GM21528 (cell line): ENCODE data around the gene DIAPH1.

Source experiments
- ATAC-seq: cut with Tn5 transposase; IDR thresholded peaks from one replicate; pipeline ENCODE4 v1.9.1; 2021; ENCODE audit warnings: mild to moderate bottlenecking, moderate library complexity; ENCODE audit not compliant: unreplicated experiment, low FRiP score

The DIAPH1 gene

DNA sequence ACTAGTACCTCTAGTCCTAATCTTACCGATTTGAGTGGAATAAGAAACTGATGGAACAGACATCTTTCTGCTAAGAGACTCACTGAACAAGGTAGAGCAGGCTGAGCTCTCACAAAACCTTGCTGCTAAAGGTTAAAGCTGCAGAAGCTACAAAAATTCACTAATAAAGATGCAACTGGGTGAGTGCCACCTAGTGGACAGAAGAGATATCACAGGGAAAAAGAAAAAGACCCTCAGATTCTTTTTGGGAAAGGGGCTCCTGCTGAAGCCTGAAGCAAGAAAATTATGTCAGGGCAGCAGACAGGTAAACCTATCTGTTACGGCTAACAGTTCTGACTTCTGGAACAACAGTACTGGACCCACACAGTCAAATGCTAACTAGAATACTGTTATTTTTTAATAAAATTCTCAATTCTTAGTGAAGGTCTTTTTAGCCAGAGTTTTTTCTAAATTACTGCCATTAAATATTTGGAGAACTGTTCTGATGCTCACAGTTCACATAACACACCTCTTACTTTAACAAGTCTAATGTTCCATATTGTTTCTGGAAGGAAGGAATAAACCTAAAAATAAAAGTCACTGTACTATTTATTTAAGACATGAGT lies 51.2 kb downstream of the DIAPH1 start:
- no peak for ATAC-seq

DNA sequence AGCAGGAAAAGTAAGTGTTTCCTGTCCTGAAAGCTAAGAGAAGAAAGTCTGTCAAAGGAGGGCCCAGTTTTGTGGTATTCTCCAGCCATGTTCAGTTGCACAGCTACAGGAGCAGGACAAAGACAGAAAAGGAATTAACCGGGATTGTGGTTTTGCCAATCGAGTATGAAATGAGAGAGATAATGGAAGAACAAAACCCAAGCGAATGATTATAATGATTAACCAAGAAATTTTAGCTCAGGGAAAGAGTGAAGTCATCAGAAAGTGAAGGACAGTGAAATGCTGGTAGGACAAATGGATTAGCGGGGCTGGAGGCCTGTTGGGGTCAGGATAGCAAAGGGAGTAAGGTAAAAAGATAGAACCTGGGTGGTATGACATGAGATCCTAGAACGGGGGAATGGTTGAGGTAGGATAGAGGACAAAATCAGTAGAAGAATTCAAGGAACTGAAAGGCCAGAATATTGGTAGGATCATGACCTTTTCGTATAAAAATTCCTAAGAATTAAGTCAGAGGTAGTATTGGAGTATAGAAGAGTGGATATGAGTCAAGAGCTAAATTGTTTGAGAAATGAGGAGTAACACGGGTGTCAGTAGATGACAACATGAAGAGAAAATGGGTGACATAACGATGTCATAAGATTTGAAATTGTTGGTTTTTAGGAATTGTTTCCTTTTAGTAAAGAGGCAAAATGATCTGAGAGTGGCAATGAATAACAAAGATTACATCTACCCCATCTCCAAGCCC lies 52.8 kb downstream of the DIAPH1 start:
- no peak for ATAC-seq

GRCh38 chr5:141564216-141564692 lies 54.5 kb downstream of the DIAPH1 start:
- peak; percentile 94 for ATAC-seq

DNA sequence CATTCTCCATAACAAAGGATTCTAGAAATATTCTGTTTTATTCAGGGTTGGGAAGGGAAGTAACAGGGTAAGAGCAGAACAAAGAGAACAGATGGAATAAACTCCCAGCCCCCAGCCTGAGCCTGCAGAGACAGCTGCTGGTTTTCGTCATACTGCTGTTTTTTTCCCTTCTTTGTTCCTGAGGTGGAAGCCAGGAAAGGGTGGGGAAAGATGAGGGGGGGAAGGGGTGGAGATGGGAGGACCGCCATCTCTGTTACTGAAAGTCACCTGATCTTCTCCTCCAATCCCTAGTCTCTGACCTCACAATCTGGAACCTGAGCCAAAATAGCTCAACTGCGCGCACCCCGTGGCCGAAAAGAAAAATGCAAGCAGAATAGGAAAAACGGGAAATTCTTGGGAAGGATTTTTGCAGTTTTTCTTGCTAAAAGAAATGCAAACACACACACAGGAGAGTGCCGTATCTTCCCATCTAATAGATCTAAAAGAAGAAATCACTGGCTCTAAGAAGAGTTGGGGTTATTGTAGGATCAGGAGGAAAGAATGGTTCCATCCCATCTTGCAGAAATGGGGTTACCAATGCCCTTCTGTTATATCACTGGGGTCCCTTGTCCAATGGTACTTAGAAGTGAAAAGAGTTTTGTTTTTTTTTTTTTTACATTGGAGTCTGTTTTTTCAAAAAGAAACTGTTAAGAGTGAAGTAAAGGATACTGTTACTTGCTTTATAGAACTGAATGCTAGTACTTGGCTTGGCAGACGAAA lies 57.9 kb downstream of the DIAPH1 start:
- ATAC-seq = no peak

DNA sequence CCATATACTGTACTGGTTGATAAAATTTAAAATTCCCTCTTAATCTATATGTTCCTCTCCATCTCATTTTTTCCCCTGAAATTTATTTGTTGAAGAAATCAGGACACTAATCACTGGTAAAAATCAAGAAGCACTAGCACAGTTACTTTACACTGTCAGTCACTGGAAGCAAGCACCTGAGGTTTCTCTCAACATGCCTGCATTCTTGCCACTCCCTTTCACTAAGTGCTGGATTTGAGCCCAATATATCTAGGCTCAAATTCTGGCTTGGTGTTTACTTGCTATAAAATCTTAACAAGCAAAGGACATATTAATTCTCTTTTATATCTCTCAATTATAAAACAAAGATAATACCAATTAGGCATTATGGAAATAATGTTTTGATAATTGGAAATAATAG lies 58.6 kb downstream of the DIAPH1 start:
- no peak for ATAC-seq

DNA sequence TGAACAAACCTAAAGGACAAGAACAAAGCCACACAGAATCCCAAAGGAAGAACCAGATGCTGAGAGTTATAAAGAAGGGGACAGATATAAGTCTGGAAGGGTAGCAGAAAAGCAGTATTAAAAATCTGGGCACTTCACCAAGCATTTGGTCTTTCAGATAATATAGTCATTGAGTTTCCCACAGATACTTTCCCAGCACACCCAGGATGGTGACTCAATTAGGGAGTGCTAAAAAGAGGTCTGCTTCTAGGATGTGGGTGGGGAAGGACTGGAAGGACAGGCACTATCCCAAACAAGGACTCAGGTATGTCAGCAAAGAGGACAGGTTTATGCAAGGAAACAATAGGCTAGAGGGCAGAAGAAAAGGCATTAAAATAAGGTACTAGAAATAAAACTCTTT lies 59.3 kb downstream of the DIAPH1 start:
- no peak for ATAC-seq

- ATAC-seq = no peak
Measured at GRCh38 chr5:141558150-141558549, 60.6 kb downstream of the DIAPH1 start.

- peak; percentile 78 for ATAC-seq
Measured at GRCh38 chr5:141557681-141558136, 61.1 kb downstream of the DIAPH1 start.

DNA sequence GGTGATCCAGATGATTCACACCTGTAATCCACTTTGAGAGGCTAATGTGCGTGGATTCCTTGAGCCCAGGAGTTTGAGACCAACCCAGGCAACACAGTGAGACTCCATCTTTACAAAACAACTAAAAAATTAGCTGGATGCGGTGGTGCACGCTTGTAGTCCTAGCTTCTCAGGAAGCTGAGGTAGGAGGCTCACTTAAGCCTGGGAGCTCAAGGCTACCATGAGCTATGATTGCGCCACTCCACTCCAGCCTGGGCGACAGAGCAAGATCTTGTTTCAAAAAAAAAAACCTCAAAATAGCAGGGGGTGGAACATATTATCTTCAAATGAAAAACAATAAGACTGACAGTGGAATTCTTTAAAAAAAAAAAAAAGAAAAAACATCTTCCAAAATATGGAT lies 70.9 kb downstream of the DIAPH1 start:
- ATAC-seq = no peak

DNA sequence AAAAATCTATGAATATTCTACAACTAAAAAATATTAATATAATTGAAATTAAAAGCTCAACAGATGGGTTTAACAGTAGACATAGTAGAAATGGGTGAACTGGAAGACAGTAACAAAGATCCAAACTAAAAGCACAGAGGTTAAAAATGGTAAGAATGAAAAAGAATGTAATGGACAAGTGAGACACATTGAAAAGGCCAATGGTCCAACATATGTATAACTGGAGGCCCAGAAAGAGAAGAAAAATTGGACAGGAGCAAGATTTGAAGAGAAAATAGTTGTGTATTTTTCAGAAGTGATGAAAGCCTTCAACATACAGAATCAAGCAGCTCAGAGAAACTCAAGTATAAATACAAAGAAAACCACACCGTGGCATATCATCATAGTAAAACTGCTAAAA lies 71.3 kb downstream of the DIAPH1 start:
- no peak for ATAC-seq

- ATAC-seq = no peak
Measured at GRCh38 chr5:141543053-141543452, 75.7 kb downstream of the DIAPH1 start.

DNA sequence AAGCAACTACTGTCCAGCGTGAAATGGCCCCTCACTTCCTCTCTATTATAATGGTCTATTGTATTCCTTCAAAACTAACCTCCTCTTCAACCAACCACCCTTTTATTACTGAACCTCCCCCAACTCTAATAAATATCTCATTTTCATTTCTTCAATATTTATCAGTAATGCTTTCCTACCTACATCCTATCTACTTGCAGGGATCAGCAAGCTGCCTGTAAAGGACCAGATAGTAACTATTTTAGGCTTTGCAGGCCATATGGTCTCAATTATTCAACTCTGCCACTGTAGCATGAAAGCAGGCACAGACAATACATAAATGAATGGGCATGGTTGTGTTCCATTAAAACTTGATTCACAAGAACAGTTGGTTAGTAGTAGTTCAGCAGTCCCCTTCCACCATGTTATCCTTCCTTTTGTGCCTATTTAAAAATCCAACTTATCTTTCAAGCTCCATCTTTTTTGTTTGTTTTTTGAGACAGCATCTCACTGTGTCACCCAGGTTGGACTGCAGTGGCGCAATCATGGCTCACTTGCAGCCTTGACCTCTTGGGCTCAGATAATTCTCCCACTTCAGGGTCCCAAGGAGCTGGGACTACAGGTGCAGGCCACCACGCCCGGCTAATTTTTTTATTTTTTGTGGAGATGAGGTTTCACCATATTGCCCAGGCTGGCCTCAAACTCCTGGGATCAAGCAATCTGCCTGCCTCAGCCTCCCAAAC lies 84.1 kb downstream of the DIAPH1 start:
- ATAC-seq = no peak

- no peak for ATAC-seq
Measured at GRCh38 chr5:141533897-141534296, 84.9 kb downstream of the DIAPH1 start.

DNA sequence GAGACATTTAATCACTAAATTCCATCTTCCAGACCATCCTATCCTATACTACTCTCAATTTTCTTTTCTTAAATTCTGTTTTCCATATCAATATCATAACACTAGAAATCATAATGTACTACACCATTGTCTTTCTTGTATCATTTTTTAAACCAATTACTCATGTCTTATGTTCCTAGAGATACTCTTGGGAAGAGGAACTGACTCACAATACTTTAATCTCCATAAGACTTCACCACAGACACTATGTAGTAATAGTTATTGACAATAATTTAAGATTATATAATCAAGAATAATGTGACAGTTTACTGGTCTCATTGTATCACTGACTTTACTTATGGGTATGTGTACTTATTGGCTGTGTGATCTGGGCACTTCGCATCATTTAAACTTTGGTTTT lies 86.1 kb downstream of the DIAPH1 start:
- no peak for ATAC-seq

GRCh38 chr5:141529873-141530272 lies 88.9 kb downstream of the DIAPH1 start:
- no peak for ATAC-seq

GRCh38 chr5:141529002-141529401 lies 89.8 kb downstream of the DIAPH1 start:
- peak; percentile 41 for ATAC-seq

- no peak for ATAC-seq
Measured at GRCh38 chr5:141528291-141528984, 90.4 kb downstream of the DIAPH1 start.

DNA sequence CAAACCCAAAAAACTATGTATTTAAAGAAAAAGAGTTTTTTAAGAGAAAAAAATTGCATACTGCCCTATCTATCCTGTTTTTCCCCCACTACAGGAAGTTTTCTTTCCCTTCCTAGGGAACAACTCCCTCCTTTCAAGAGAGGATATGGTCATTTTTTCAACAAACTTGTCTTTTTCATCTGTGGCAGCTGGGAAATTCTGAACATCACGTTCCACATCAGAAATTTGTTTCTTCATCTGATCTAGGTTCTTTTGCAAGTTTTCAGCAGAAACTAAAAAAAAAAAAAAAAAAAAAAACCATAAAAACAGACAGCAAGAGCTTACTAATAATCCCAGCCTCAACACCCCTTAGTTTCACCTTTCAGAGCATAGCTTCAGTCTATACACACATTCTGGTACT lies 91.4 kb downstream of the DIAPH1 start:
- ATAC-seq = no peak

GRCh38 chr5:141525653-141526052 lies 93.1 kb downstream of the DIAPH1 start:
- no peak for ATAC-seq
